ENCODE measurements around the gene PPA1.

The PPA1 gene

DNA sequence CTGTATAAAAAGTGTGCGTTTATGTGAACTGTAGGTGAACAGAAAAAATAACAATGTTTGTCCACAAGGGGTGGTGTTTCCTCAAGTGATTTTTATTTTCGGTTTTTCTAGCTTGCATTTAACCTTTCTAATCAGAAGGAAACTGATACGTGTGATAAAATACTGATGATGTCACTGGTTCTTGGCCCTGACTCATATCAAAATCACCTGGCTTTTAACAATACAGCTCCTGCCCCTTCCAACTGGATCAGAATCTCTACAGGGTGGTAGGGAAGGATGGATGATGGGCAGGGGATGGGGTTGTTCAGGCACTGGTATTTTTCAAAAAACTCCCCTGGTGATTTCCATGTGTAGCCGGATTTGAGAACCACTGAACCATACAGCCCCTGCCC, 39.7 kb upstream of the PPA1 start:
- DNase-seq, result no peak
- TF ChIP-seq, protein P1, sequence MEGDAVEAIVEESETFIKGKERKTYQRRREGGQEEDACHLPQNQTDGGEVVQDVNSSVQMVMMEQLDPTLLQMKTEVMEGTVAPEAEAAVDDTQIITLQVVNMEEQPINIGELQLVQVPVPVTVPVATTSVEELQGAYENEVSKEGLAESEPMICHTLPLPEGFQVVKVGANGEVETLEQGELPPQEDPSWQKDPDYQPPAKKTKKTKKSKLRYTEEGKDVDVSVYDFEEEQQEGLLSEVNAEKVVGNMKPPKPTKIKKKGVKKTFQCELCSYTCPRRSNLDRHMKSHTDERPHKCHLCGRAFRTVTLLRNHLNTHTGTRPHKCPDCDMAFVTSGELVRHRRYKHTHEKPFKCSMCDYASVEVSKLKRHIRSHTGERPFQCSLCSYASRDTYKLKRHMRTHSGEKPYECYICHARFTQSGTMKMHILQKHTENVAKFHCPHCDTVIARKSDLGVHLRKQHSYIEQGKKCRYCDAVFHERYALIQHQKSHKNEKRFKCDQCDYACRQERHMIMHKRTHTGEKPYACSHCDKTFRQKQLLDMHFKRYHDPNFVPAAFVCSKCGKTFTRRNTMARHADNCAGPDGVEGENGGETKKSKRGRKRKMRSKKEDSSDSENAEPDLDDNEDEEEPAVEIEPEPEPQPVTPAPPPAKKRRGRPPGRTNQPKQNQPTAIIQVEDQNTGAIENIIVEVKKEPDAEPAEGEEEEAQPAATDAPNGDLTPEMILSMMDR (IDR thresholded peaks at IDR 0.05; ENCODE audit: low read depth, low read length, missing control alignments), result peak; percentile 30
- no peak overlapping the region for H3K27ac ChIP-seq

GRCh38 chr10:70271996-70272924, 39.0 kb upstream of the PPA1 start:
- H3K27ac ChIP-seq, result no peak overlapping the region
- DNase-seq, result no peak
- no peaks in the 10 kb centered on the region for H3K36me3 ChIP-seq (replicated peaks)
- no peaks in the 10 kb centered on the region for H3K27me3 ChIP-seq (replicated peaks)
- in situ Hi-C loops (cut with HindIII; ENCODE audit: low pct_ligation_motif_present, low sequenced_read_pairs), result no loop called here
- TF ChIP-seq, protein P1 (IDR thresholded peaks at IDR 0.05; ENCODE audit: low read depth, low read length, missing control alignments), result no peak
- no peak overlapping the region for H3K4me3 ChIP-seq (ENCODE audit: low read depth, low read length)

More for the DNA sequence above, 39.7 kb upstream of the PPA1 start:
- H3K4me3 ChIP-seq (ENCODE audit: low read depth, low read length), result no peak overlapping the region
- H3K36me3 ChIP-seq (replicated peaks), result no peaks in the 10 kb centered on the region
- in situ Hi-C loops (cut with HindIII; ENCODE audit: low pct_ligation_motif_present, low sequenced_read_pairs), result no loop called here
- no peaks in the 10 kb centered on the region for H3K27me3 ChIP-seq (replicated peaks)

DNA sequence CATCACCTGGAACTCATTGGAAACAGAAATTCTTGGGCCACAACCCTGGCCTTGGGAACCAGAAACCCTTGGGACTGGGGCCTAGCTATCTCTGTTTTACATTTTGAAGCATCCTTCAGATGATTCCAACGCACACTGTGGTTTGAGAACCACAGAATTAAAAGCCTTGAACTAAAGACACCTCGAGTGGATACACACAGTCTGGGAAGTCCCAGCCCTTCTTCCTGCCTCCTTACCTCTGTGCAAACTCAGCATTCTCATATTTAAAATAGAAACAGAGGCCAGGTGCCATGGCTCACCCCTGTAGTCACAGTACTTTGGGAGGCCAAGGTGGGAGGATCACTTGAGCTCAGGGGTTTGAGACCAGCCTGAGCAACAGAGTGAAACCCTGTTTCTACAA, 37.7 kb upstream of the PPA1 start:
- Histone ChIP-seq H3K36me3 (replicated peaks) (no peaks in the 10 kb centered on the region), H3K27me3 (replicated peaks) (no peaks in the 10 kb centered on the region), H3K27ac (no peak overlapping the region), H3K4me3 (ENCODE audit: low read depth, low read length) (no peak overlapping the region)
- TF ChIP-seq, protein P1 (IDR thresholded peaks at IDR 0.05; ENCODE audit: low read depth, low read length, missing control alignments), result no peak
- in situ Hi-C loops (cut with HindIII; ENCODE audit: low pct_ligation_motif_present, low sequenced_read_pairs), result no loop called here
- no peak for DNase-seq

DNA sequence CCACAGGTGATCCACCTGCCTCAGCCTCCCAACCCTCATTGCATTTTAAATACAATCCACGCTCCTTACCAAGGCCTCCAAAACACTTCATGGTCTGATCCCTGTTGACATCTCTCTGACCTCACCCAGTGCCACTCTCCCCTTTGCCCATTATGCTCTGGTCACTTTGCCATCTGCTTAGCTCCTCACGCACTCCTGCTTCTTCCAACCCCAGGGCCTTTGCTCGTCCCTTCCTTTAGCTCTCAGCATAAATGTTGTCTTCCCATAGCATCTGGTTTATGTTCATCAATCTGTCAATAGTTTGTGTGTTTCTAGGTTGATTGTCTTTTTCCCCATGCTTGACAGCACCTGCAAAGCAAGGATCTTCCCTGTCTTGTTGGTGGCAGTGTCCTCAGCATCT, 36.5 kb upstream of the PPA1 start:
- Histone ChIP-seq H3K27ac (no peak overlapping the region), H3K27me3 (replicated peaks) (no peaks in the 10 kb centered on the region), H3K36me3 (replicated peaks) (no peaks in the 10 kb centered on the region), H3K4me3 (ENCODE audit: low read depth, low read length) (no peak overlapping the region)
- no peak for DNase-seq
- in situ Hi-C loops (cut with HindIII; ENCODE audit: low pct_ligation_motif_present, low sequenced_read_pairs), result no loop called here
- TF ChIP-seq, protein P1 (IDR thresholded peaks at IDR 0.05; ENCODE audit: low read depth, low read length, missing control alignments), result no peak

DNA sequence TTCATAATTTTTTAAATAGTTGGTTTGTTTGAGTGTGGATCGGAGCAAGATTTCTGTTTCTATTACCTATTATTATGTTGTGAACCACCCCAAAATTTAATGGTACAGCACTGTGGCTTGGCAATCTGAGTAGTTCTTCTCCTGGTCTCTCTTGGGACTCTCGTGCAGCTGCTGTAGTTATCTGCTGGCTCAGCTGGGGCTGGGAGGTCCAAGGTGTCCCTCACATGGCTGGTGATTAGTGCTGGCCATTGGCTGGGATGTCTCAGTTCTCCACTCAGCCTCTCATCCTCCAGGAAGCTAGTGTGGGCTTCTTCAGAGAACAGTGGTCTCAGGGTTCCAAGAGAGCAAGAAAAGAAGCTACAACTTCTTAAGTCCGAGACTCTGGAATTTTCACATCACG, 35.1 kb upstream of the PPA1 start:
- Histone ChIP-seq H3K4me3 (ENCODE audit: low read depth, low read length) (no peak overlapping the region), H3K27me3 (replicated peaks) (no peaks in the 10 kb centered on the region), H3K36me3 (replicated peaks) (no peaks in the 10 kb centered on the region), H3K27ac (no peak overlapping the region)
- TF ChIP-seq, protein P1 (IDR thresholded peaks at IDR 0.05; ENCODE audit: low read depth, low read length, missing control alignments), result no peak
- no peak for DNase-seq
- in situ Hi-C loops (cut with HindIII; ENCODE audit: low pct_ligation_motif_present, low sequenced_read_pairs), result no loop called here
